Caco-2 (cell line): ENCODE data around the gene DIP2A. TPM values are rescaled to one million over a fixed set of nuclear protein-coding genes. Genes with fewer than 3 reads are reported as not detected.
A peak's percentile ranks its signal among the peaks of the same experiment; 100 is the strongest.
"Not testable (repeated sequence)": the region's sequence is repeated elsewhere in the genome, so short reads cannot be mapped to it uniquely, and the experiment has no call there.

Source experiments
- BruUV-seq: library from RNA; stranded (reverse); fragments of 400-500 nt; replicated peaks from 2 replicates; lab custom pipeline; 2021; lab: Mats Ljungman, UMichigan
- CTCF ChIA-PET: fragments of 300-600 bp; sonication (Branson Sonifier 250); formaldehyde crosslinking; loops from one replicate; lab custom pipeline; 2022; ENCODE audit warnings: antibody characterized with exemption; lab: Charles Lee
- POLR2A ChIA-PET: fragments of 300-600 bp; sonication (Branson Sonifier 250); formaldehyde crosslinking; loops from one replicate; lab custom pipeline; 2022; ENCODE audit warnings: antibody characterized with exemption; lab: Charles Lee
- DNase-seq, 2 experiments: peaks; one replicate each; pipeline versions ENCODE4 v3.0.0 to v3.0.0-alpha.2; 2020 to 2022
- H3K27me3 ChIP-seq: replicated peaks from 2 replicates; pipeline ENCODE4 v1.6.0; 2011; ENCODE audit warnings: low read length; ENCODE audit not compliant: control insufficient read depth, insufficient read depth
- H3K36me3 ChIP-seq: 2 replicates; pipeline ENCODE4 v1.5.1; 2011; ENCODE audit warnings: low read length; ENCODE audit not compliant: control insufficient read depth, insufficient read depth
- H3K4me1 ChIP-seq: fragments of 250-450 bp; sonication (Bioruptor Pico); 2 replicates; pipeline ENCODE4 v1.5.1; 2020; ENCODE audit warnings: mild to moderate bottlenecking
- H3K4me3 ChIP-seq: 2 replicates; pipeline ENCODE4 v1.5.1; 2011; ENCODE audit warnings: low read depth, mild to moderate bottlenecking, control low read depth, low read length
- H3K9me3 ChIP-seq: fragments of 250-450 bp; sonication (Bioruptor Pico); 2 replicates; pipeline ENCODE4 v1.5.1; 2020; ENCODE audit warnings: mild to moderate bottlenecking, moderate library complexity
- H3K27ac Mint-ChIP-seq: one replicate; pipeline ENCODE4 v1.8.0; 2022; ENCODE audit warnings: mixed read lengths; ENCODE audit not compliant: unreplicated experiment
- H3K27me3 Mint-ChIP-seq: one replicate; pipeline ENCODE4 v1.8.0; 2022; ENCODE audit warnings: mixed read lengths; ENCODE audit not compliant: insufficient read depth, unreplicated experiment
- H3K36me3 Mint-ChIP-seq: one replicate; pipeline ENCODE4 v1.8.0; 2022; ENCODE audit warnings: mild to moderate bottlenecking, mixed read lengths; ENCODE audit not compliant: insufficient read depth, unreplicated experiment
- H3K4me1 Mint-ChIP-seq: one replicate; pipeline ENCODE4 v1.8.0; 2022; ENCODE audit warnings: low read depth, mixed read lengths; ENCODE audit not compliant: unreplicated experiment
- H3K4me3 Mint-ChIP-seq: one replicate; pipeline ENCODE4 v1.8.0; 2022; ENCODE audit warnings: mild to moderate bottlenecking, moderate library complexity, mixed read lengths; ENCODE audit not compliant: unreplicated experiment
- H3K9me3 Mint-ChIP-seq: one replicate; pipeline ENCODE4 v1.8.0; 2022; ENCODE audit warnings: mixed read lengths; ENCODE audit not compliant: unreplicated experiment
- CTCF ChIP-seq, 2 experiments: fragments of 200-600 bp in 1 of 2; IDR thresholded peaks; 1 replicate in 1 of 2; 2 replicates in 1 of 2; pipeline versions ENCODE4 v1.5.1 to v1.8.0; 2011 to 2022; ENCODE audit warnings: antibody characterized with exemption in 1 of 2, control low read depth in 1 of 2, inconsistent platforms in 1 of 2, low read depth in 1 of 2, low read length in 1 of 2, mild to moderate bottlenecking in 1 of 2, moderate library complexity in 1 of 2; ENCODE audit not compliant: insufficient read depth in 1 of 2, severe bottlenecking in 1 of 2, unreplicated experiment in 1 of 2
- intact Hi-C: fragments of 100-400 bp; cut with micrococcal nuclease; formaldehyde crosslinking; loops from one replicate; pipeline ENCODE4 v1.10.0; 2022; ENCODE audit not compliant: unreplicated experiment
- total RNA-seq: library from RNA; stranded (reverse); gene quantifications from 2 replicates; pipeline ENCODE4 v1.2.3, GENCODE V29; 2022

Gene DIP2A
- total RNA-seq, 1 experiment from 2014 or later: 44.6 TPM

GRCh38 chr21:46442938-46443337 lies 15.8 kb upstream of the DIP2A start:
- DNase-seq: no peak
- H3K4me3 Mint-ChIP-seq: no peak overlapping the region
- peak overlapping the region; percentile 50 for H3K27ac Mint-ChIP-seq
- intact Hi-C loops: no loop called here
- peaks cover under 1% of the 10 kb centered on the region for H3K9me3 Mint-ChIP-seq
- H3K4me1 Mint-ChIP-seq: no peaks in the 10 kb centered on the region
- H3K27me3 Mint-ChIP-seq: no peaks in the 10 kb centered on the region
- H3K9me3 ChIP-seq: no peaks in the 10 kb centered on the region
- no peak overlapping the region for H3K4me3 ChIP-seq
- H3K36me3 ChIP-seq: no peaks in the 10 kb centered on the region
- H3K27me3 ChIP-seq: no peaks in the 10 kb centered on the region
- BruUV-seq: no TSS peak
- no peak for TF ChIP-seq CTCF (IDR thresholded peaks at IDR 0.05; ENCODE audit: insufficient read depth in 1 of 2, low read depth in 1 of 2, low read length in 1 of 2, severe bottlenecking in 1 of 2, unreplicated experiment in 1 of 2)
- no peaks in the 10 kb centered on the region for H3K4me1 ChIP-seq
- H3K36me3 Mint-ChIP-seq: peaks cover 73% of the 10 kb centered on the region
- POLR2A ChIA-PET: no interaction called here
- CTCF ChIA-PET: no interaction called here

GRCh38 chr21:46443910-46444309 lies 14.8 kb upstream of the DIP2A start:
- Mint-ChIP-seq H3K27me3 (no peaks in the 10 kb centered on the region), H3K9me3 (peaks cover 10% of the 10 kb centered on the region), H3K4me1 (no peaks in the 10 kb centered on the region), H3K4me3 (no peak overlapping the region), H3K27ac (no peak overlapping the region), H3K36me3 (peaks cover 77% of the 10 kb centered on the region)
- Histone ChIP-seq H3K27me3 (no peaks in the 10 kb centered on the region), H3K4me1 (no peaks in the 10 kb centered on the region), H3K9me3 (peaks cover 7% of the 10 kb centered on the region), H3K36me3 (no peaks in the 10 kb centered on the region), H3K4me3 (no peak overlapping the region)
- TF ChIP-seq CTCF (IDR thresholded peaks at IDR 0.05; ENCODE audit: insufficient read depth in 1 of 2, low read depth in 1 of 2, low read length in 1 of 2, severe bottlenecking in 1 of 2, unreplicated experiment in 1 of 2): no peak
- BruUV-seq: no TSS peak
- POLR2A ChIA-PET: no interaction called here
- DNase-seq: no peak
- intact Hi-C loops: no loop called here
- CTCF ChIA-PET: no interaction called here

- H3K9me3 Mint-ChIP-seq: peaks cover 12% of the 10 kb centered on the region
- H3K36me3 Mint-ChIP-seq: peaks cover 63% of the 10 kb centered on the region
- peak overlapping the region; percentile 8 for H3K27ac Mint-ChIP-seq
- intact Hi-C loops: no loop called here
- POLR2A ChIA-PET: no interaction called here
- no peak for DNase-seq
- Histone ChIP-seq H3K4me3 (no peak overlapping the region), H3K36me3 (no peaks in the 10 kb centered on the region; the same call in none of the 2 replicates), H3K9me3 (peaks cover 19% of the 10 kb centered on the region), H3K4me1 (no peaks in the 10 kb centered on the region), H3K27me3 (no peaks in the 10 kb centered on the region)
- H3K4me3 Mint-ChIP-seq: no peak overlapping the region
- CTCF ChIA-PET: no interaction called here
- no peaks in the 10 kb centered on the region for H3K27me3 Mint-ChIP-seq
- no peaks in the 10 kb centered on the region for H3K4me1 Mint-ChIP-seq
- BruUV-seq: no TSS peak
- no peak for TF ChIP-seq CTCF (IDR thresholded peaks at IDR 0.05; ENCODE audit: insufficient read depth in 1 of 2, low read depth in 1 of 2, low read length in 1 of 2, severe bottlenecking in 1 of 2, unreplicated experiment in 1 of 2)
Observed at GRCh38 chr21:46448108-46448507, 10.6 kb upstream of the DIP2A start.

- H3K4me1 Mint-ChIP-seq, BruUV-seq, POLR2A ChIA-PET, intact Hi-C loops, H3K4me1 ChIP-seq, CTCF ChIA-PET, H3K27me3 ChIP-seq, H3K27me3 Mint-ChIP-seq, H3K36me3 ChIP-seq, H3K4me3 ChIP-seq, H3K4me3 Mint-ChIP-seq: not testable (repeated sequence)
- H3K27ac Mint-ChIP-seq: peak overlapping the region; percentile 8
- H3K36me3 Mint-ChIP-seq: peaks cover 59% of the 10 kb centered on the region
- H3K9me3 ChIP-seq: peaks cover 19% of the 10 kb centered on the region
- H3K9me3 Mint-ChIP-seq: peaks cover 12% of the 10 kb centered on the region
- DNase-seq: peak in 1 of 2 experiments; percentile 6
Observed at GRCh38 chr21:46448855-46449254, 9.8 kb upstream of the DIP2A start.
